SK-N-SH (cell line): ENCODE data around the gene CEBPZOS.
"Not testable (repeated sequence)": the region's sequence is repeated elsewhere in the genome, so short reads cannot be mapped to it uniquely, and the experiment has no call there.

Experiments used
- CTCF ChIP-seq: fragments of 200-600 bp; sonication (generic); IDR thresholded peaks from 2 replicates; pipeline ENCODE4 v1.6.1; 2017; ENCODE audit warnings: antibody characterized with exemption, mild to moderate bottlenecking, moderate library complexity
- ELF1 ChIP-seq: IDR thresholded peaks from 2 replicates; pipeline ENCODE4 v1.4.0; 2012
- NRF1 ChIP-seq: IDR thresholded peaks from 2 replicates; pipeline ENCODE4 v1.6.1; 2012; ENCODE audit warnings: low read depth, mild to moderate bottlenecking, low read length
- REST ChIP-seq: IDR thresholded peaks from 2 replicates; pipeline ENCODE4 v1.6.1; 2012; ENCODE audit warnings: mild to moderate bottlenecking, low read depth, low read length, moderate library complexity
- SMC3 ChIP-seq: IDR thresholded peaks from 2 replicates; pipeline ENCODE4 v1.6.1; 2012; ENCODE audit warnings: low read depth, low read length, improper control_type of control experiment
- ZBTB33 ChIP-seq: IDR thresholded peaks from 2 replicates; pipeline ENCODE4 v1.4.0; 2012; ENCODE audit warnings: low read depth, borderline replicate concordance

- not testable (repeated sequence) for TF ChIP-seq CTCF, ZBTB33, SMC3, ELF1, NRF1, REST
Observed at GRCh38 chr2:37195862-37196319, 405 bp upstream of the CEBPZOS start.
